ENCODE data around the gene UPF1.

GRCh38 chr19:18871543-18871942 lies 39.8 kb downstream of the UPF1 start:
- TF ChIP-seq POLR2A (IDR thresholded peaks at IDR 0.05) = no peak
- TF ChIP-seq CTCF (IDR thresholded peaks at IDR 0.05) = no peak
